ENCODE data around the gene GADD45A.

DNA sequence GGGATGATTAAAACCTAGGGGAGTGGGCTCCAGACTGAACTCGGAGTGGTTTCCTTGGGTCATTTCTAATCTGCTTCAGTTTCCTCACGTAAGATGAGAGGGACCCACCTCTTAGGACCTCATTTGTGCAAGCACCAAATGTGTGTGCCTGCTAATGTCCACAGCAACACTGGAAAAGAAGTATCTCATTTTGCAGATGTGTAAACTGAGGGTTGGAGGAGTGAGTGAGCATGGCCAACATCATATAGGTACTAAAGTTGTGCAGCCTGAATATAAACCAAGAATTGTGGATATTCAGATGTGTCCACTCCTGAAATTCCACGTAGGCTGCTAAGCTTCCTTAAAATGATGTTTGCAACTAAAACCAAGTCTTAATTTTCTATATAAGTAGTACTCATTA, 51.7 kb downstream of the GADD45A start:
- TF ChIP-seq, protein P1, sequence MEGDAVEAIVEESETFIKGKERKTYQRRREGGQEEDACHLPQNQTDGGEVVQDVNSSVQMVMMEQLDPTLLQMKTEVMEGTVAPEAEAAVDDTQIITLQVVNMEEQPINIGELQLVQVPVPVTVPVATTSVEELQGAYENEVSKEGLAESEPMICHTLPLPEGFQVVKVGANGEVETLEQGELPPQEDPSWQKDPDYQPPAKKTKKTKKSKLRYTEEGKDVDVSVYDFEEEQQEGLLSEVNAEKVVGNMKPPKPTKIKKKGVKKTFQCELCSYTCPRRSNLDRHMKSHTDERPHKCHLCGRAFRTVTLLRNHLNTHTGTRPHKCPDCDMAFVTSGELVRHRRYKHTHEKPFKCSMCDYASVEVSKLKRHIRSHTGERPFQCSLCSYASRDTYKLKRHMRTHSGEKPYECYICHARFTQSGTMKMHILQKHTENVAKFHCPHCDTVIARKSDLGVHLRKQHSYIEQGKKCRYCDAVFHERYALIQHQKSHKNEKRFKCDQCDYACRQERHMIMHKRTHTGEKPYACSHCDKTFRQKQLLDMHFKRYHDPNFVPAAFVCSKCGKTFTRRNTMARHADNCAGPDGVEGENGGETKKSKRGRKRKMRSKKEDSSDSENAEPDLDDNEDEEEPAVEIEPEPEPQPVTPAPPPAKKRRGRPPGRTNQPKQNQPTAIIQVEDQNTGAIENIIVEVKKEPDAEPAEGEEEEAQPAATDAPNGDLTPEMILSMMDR (IDR thresholded peaks at IDR 0.05) = no peak
- no peak for TF ChIP-seq POLR2A (IDR thresholded peaks at IDR 0.05)

All from right lobe of liver (tissue), 4 donors.